GM23248 (cell line): ENCODE measurements around the gene TTYH1. TPM values are rescaled to one million over a fixed set of nuclear protein-coding genes. Genes with fewer than 3 reads are reported as not detected.

Source experiments
- DNase-seq: peaks from one replicate; pipeline ENCODE4 v3.0.0-alpha.2; 2015
- H2AFZ ChIP-seq: fragments of 200-600 bp; sonication (generic); 2 replicates; pipeline ENCODE4 v1.6.1; 2016; ENCODE audit warnings: antibody characterized with exemption
- H3F3A ChIP-seq: fragments of 200-600 bp; sonication (generic); 2 replicates; pipeline ENCODE4 v1.6.1; 2016; ENCODE audit warnings: mild to moderate bottlenecking, antibody characterized with exemption, mixed run types; ENCODE audit not compliant: insufficient read depth
- H3K27ac ChIP-seq: fragments of 200-600 bp; sonication (generic); 2 replicates; pipeline ENCODE4 v1.5.1; 2016; ENCODE audit warnings: mild to moderate bottlenecking
- H3K27me3 ChIP-seq: fragments of 200-600 bp; sonication (generic); replicated peaks from 2 replicates; pipeline ENCODE4 v1.6.1; 2016; ENCODE audit warnings: mild to moderate bottlenecking; ENCODE audit not compliant: insufficient read depth
- H3K36me3 ChIP-seq: fragments of 200-600 bp; sonication (generic); 2 replicates; pipeline ENCODE4 v1.6.1; 2016; ENCODE audit warnings: low read depth, mild to moderate bottlenecking
- H3K4me1 ChIP-seq: fragments of 200-600 bp; sonication (generic); 2 replicates; pipeline ENCODE4 v1.6.1; 2016; ENCODE audit warnings: mild to moderate bottlenecking; ENCODE audit not compliant: insufficient read depth
- H3K4me2 ChIP-seq: fragments of 200-600 bp; sonication (generic); one replicate; pipeline ENCODE4 v1.6.1; 2016; ENCODE audit warnings: mild to moderate bottlenecking; ENCODE audit not compliant: unreplicated experiment
- H3K4me3 ChIP-seq: fragments of 200-600 bp; sonication (generic); 2 replicates; pipeline ENCODE4 v1.5.1; 2016; ENCODE audit warnings: mild to moderate bottlenecking
- H3K79me2 ChIP-seq: fragments of 200-600 bp; sonication (generic); 2 replicates; pipeline ENCODE4 v1.6.1; 2016; ENCODE audit warnings: mild to moderate bottlenecking; ENCODE audit not compliant: insufficient read depth
- H3K9ac ChIP-seq: fragments of 200-600 bp; sonication (generic); 2 replicates; pipeline ENCODE4 v1.6.1; 2016; ENCODE audit warnings: mild to moderate bottlenecking
- H3K9me2 ChIP-seq: fragments of 200-600 bp; sonication (generic); 2 replicates; pipeline ENCODE4 v1.6.1; 2016; ENCODE audit warnings: mixed run types, mild to moderate bottlenecking, moderate library complexity; ENCODE audit not compliant: insufficient read depth
- H3K9me3 ChIP-seq: fragments of 200-600 bp; sonication (generic); one replicate; pipeline ENCODE4 v1.6.1; 2017; ENCODE audit warnings: low read depth
- H4K20me1 ChIP-seq: fragments of 200-600 bp; sonication (generic); 2 replicates; pipeline ENCODE4 v1.6.0; 2016; ENCODE audit not compliant: insufficient read depth
- EZH2 ChIP-seq: fragments of 200-600 bp; sonication (generic); IDR thresholded peaks from 2 replicates; pipeline ENCODE4 v1.6.1; 2018; ENCODE audit warnings: antibody characterized with exemption, mild to moderate bottlenecking; ENCODE audit not compliant: insufficient read depth, poor library complexity, severe bottlenecking
- EZH2phosphoT487 ChIP-seq: fragments of 200-600 bp; sonication (generic); IDR thresholded peaks from 2 replicates; pipeline ENCODE4 v1.6.1; 2018; ENCODE audit warnings: antibody characterized with exemption, moderate library complexity, mild to moderate bottlenecking, low read depth; ENCODE audit not compliant: insufficient read depth
- WGBS, 2 experiments: methylation state at CpG; one replicate each; pipeline ENCODE4 v1.1.6; 2015 to 2017; ENCODE audit warnings: low lambda C conversion rate in 2 of 2, low coverage in 1 of 2; ENCODE audit errors: missing lambda C conversion rate in 2 of 2; 5-methylcytosine and 5-hydroxymethylcytosine counted together
- in situ Hi-C: fragments of 300-500 bp; cut with MboI; formaldehyde crosslinking; loops from 2 replicates; pipeline ENCODE4 v1.15.0; 2020
- polyA plus RNA-seq: library from polyadenylated mRNA; unstranded; fragments of >200 nt; fragmentation: Nextera tagmentation; extraction: Ambion mirVana; gene quantifications from 2 replicates; pipeline ENCODE4 v1.2.1, GENCODE V29; 2016
- total RNA-seq: library from RNA; depleted of rRNA; stranded (reverse); fragments of >200 nt; shearing (Covaris generic); gene quantifications from 2 replicates; pipeline ENCODE4 v1.2.3, GENCODE V29; 2014

The TTYH1 gene
- total and polyA plus RNA-seq, 2 experiments from 2014 or later = 0.05 TPM; not detected in 1

DNA sequence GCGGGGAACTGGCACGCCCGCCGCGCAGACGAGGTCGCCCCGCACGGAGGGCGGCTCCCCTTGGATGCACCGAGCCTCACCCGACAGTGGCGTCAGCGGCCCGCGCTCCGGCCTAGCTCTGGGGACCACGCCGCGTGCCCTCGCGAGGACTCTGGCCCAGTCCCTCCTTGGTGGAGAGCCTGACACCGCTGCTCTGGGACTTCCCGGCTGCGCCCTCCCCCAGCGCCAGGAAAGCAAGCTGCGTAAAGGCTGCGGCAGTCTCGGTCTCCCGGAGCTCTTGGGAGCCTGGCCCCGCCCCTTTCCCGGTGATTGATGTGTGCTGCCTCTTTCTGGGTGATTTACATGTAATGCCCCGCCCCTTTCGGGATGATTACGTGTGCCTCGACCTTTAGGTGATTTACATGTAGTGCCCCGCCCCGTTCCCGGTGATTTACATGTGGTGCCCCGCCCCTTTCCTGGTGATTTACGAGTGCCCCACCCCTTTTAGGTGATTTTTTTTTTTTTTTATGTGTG is 48.3 kb downstream of the TTYH1 start, which contains the start of gene LENG9:
Gene LENG9 (minus strand): TSS at position 248 of the 513 bp plus-strand sequence. CDS start 252 bp downstream, outside the sequence.
- Histone ChIP-seq H3K4me1 (peaks cover 8% of the 10 kb centered on the region), H3K27ac (peak within 1 kb of the TSS; percentile 93), H3K79me2 (peaks cover 38% of the 10 kb centered on the region), H3F3A (peaks cover 38% of the 10 kb centered on the region), H3K9me2 (no peaks in the 10 kb centered on the region), H2AFZ (peak within 1 kb of the TSS; percentile 77), H3K4me3 (peak within 1 kb of the TSS; percentile 77), H3K36me3 (0 out of 2 replicates have a peak, but pooled peaks cover 2% of the 10 kb centered on the region), H3K9ac (peak within 1 kb of the TSS; percentile 93), H3K27me3 (no peaks in the 10 kb centered on the region), H3K9me3 (no peaks in the 10 kb centered on the region), H4K20me1 (no peaks in the 10 kb centered on the region), H3K4me2 (peak within 1 kb of the TSS; percentile 89)
- 2% methylated on average over 15 to 19 of the region's 41 CpGs for WGBS, 2 experiments
- TF ChIP-seq EZH2phosphoT487 (no peak), EZH2 (no peak)
- DNase-seq = peak; percentile 100
- in situ Hi-C loops = loop anchor here (25.0 kb wide), 1 partner anchor 1199 kb away; the partner anchor contains the start of gene U2AF2

DNA sequence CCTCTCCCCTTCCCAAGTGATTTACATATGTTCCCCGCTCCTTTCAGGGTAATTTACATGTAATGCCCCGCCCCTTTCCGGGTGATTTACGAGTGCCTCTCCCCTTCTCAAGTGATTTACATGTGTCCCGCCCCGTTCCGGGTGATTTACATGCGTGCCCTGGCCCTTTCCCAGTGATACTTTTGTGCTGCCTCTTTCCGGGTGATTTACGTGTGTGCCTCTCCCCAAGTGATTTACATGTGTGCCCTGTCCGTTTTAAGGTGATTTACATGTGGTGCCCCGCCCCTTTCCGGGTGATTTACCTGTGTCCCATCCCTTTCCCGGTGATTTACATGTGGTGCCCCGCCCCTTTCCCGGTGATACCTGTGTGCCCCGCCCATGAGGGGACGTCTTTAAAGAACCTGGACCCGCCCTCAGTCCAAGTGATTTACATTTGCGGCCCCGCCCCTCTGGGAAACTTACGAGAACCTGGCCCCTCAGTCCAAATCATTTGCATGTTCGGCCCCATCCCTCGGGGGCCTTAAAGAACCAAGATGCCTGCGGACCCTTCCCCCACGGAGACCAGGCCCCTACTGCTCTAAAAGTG is 48.9 kb downstream of the TTYH1 start:
- 0 out of 2 replicates have a peak, but pooled peaks cover 2% of the 10 kb centered on the region for H3K36me3 ChIP-seq
- H3K4me1 ChIP-seq = peaks cover 8% of the 10 kb centered on the region
- H3F3A ChIP-seq = peaks cover 32% of the 10 kb centered on the region
- H3K9ac ChIP-seq = peak overlapping the region; percentile 55
- no peaks in the 10 kb centered on the region for H3K27me3 ChIP-seq
- DNase-seq = peak; percentile 88
- no peaks in the 10 kb centered on the region for H3K9me2 ChIP-seq
- no peaks in the 10 kb centered on the region for H3K9me3 ChIP-seq
- peak overlapping the region; percentile 77 for H3K4me3 ChIP-seq
- peak overlapping the region; percentile 89 for H3K4me2 ChIP-seq
- H2AFZ ChIP-seq = peak overlapping the region; percentile 77
- H3K79me2 ChIP-seq = peaks cover 34% of the 10 kb centered on the region
- 2 to 3% methylated on average over 22 to 26 of the region's 26 CpGs for WGBS, 2 experiments
- no peaks in the 10 kb centered on the region for H4K20me1 ChIP-seq
- TF ChIP-seq EZH2 (no peak), EZH2phosphoT487 (no peak)
- in situ Hi-C loops = loop anchor here (25.0 kb wide), 1 partner anchor 1198 kb away; the partner anchor contains the start of gene U2AF2
- peak overlapping the region; percentile 93 for H3K27ac ChIP-seq

DNA sequence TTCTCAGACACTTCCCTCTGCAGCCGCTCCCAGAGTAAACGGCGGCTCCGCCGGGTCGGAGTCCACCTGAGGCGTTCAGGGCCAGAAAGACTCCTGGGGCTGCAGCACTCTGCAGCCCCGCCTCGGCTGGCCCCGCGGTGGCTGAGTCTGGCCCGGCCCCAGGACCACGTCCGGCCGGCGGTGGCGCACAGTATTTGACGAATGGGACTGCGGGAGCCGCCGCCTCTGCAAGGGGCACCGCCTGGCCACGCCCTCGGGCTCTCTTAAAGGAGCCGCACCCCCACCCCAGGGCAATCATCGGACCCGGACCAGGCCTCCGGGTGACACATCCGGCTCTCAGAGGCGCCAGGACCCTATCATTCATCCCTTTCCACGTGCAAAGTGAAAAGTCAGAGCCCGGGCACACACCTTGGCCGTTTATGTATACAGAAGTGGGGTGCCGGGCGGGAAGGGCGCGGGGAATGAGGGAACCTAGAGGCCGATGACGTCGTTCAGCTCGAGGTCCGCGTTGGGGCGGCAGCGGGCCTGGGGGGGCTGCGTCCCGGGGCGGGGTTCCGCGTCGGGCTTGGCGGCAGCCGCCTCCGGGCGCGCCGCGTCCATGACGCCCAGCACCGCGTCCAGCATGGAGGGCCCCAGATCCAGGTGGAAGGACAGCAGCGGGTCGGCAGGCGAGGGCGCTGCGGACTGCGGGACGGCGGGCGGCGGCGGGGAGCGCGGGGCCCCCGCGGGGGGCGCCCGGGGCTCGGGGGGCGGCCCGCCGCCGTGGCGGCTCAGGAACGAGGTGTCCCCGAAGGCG is 49.6 kb downstream of the TTYH1 start:
- H3K4me2 ChIP-seq = peak overlapping the region; percentile 89
- WGBS, 2 experiments = 13 to 52% methylated on average over 36 to 82 of the region's 87 CpGs
- peak; percentile 94 for DNase-seq
- H3K9me2 ChIP-seq = no peaks in the 10 kb centered on the region
- H3F3A ChIP-seq = peaks cover 30% of the 10 kb centered on the region
- no peaks in the 10 kb centered on the region for H3K9me3 ChIP-seq
- in situ Hi-C loops = loop anchor here (25.0 kb wide), 1 partner anchor 1197 kb away; the partner anchor contains the start of gene U2AF2
- peak overlapping the region; percentile 55 for H3K9ac ChIP-seq
- H2AFZ ChIP-seq = peak overlapping the region; percentile 77
- H3K36me3 ChIP-seq = 0 out of 2 replicates have a peak, but pooled peaks cover 2% of the 10 kb centered on the region
- H3K4me1 ChIP-seq = peaks cover 8% of the 10 kb centered on the region
- H4K20me1 ChIP-seq = no peaks in the 10 kb centered on the region
- peaks cover 34% of the 10 kb centered on the region for H3K79me2 ChIP-seq
- H3K4me3 ChIP-seq = peak overlapping the region; percentile 77
- TF ChIP-seq EZH2phosphoT487 (no peak), EZH2 (no peak)
- peak overlapping the region; percentile 93 for H3K27ac ChIP-seq
- no peaks in the 10 kb centered on the region for H3K27me3 ChIP-seq
